ENCODE measurements around the gene LSAMP.

The LSAMP gene

GRCh38 chr3:116429479-116430269, 15.6 kb downstream of the LSAMP start:
- DNase-seq: no peak

- DNase-seq: no peak
These were observed 19.3 kb downstream of the LSAMP start for GRCh38 chr3:116426036-116426435.

- DNase-seq: no peak
These were observed 20.2 kb downstream of the LSAMP start for GRCh38 chr3:116425126-116425525.

GRCh38 chr3:116423945-116424344, 21.3 kb downstream of the LSAMP start:
- no peak for DNase-seq

GRCh38 chr3:116423374-116423773, 21.9 kb downstream of the LSAMP start:
- no peak for DNase-seq

- no peak for DNase-seq
These were observed 28.1 kb downstream of the LSAMP start for GRCh38 chr3:116417151-116417550.

- DNase-seq: no peak
These were observed 32.0 kb downstream of the LSAMP start for GRCh38 chr3:116413319-116413718.

GRCh38 chr3:116408473-116408872, 36.8 kb downstream of the LSAMP start:
- DNase-seq: no peak

GRCh38 chr3:116405231-116405630, 40.1 kb downstream of the LSAMP start:
- no peak for DNase-seq

GRCh38 chr3:116399701-116400226, 45.5 kb downstream of the LSAMP start:
- no peak for DNase-seq

- DNase-seq: no peak
These were observed 50.9 kb downstream of the LSAMP start for GRCh38 chr3:116394365-116394764.

GRCh38 chr3:116393199-116393598, 52.1 kb downstream of the LSAMP start:
- no peak for DNase-seq

- DNase-seq: no peak
These were observed 53.0 kb downstream of the LSAMP start for GRCh38 chr3:116392291-116392690.

- no peak for DNase-seq
These were observed 53.7 kb downstream of the LSAMP start for GRCh38 chr3:116391296-116392201.

- no peak for DNase-seq
These were observed 55.0 kb downstream of the LSAMP start for GRCh38 chr3:116390318-116390717.

GRCh38 chr3:116388867-116389385, 56.4 kb downstream of the LSAMP start:
- no peak for DNase-seq

- DNase-seq: no peak
These were observed 59.1 kb downstream of the LSAMP start for GRCh38 chr3:116386168-116386567.

GRCh38 chr3:116384717-116385116, 60.6 kb downstream of the LSAMP start:
- no peak for DNase-seq

- DNase-seq: no peak
These were observed 67.2 kb downstream of the LSAMP start for GRCh38 chr3:116378077-116378476.

GRCh38 chr3:116374901-116375300, 70.4 kb downstream of the LSAMP start:
- no peak for DNase-seq

GRCh38 chr3:116367761-116368395, 77.4 kb downstream of the LSAMP start:
- DNase-seq: no peak

- DNase-seq: no peak
These were observed 89.2 kb downstream of the LSAMP start for GRCh38 chr3:116356056-116356455.

GRCh38 chr3:116354382-116354781, 90.9 kb downstream of the LSAMP start:
- no peak for DNase-seq

Data from NK-92 treated with Interleukin-12 subunit alpha and Interleukin-12 subunit beta, amount 100 ng/mL, for 24 hours (cell line).